MM.1S (cell line): ENCODE data around the gene NRTN.

Experiments used
- CTCF ChIP-seq: fragments of 300-600 bp; sonication (generic); IDR thresholded peaks from 2 replicates; pipeline ENCODE4 v1.5.1; 2016; ENCODE audit warnings: antibody characterized with exemption, low read length, mixed read lengths
- EZH2 ChIP-seq: fragments of 300-600 bp; sonication (generic); optimal IDR thresholded peaks from 2 replicates; pipeline ENCODE3; 2017; ENCODE audit warnings: low read depth, mild to moderate bottlenecking, antibody characterized with exemption, low read length, mixed read lengths
- EZH2phosphoT487 ChIP-seq: fragments of 300-600 bp; sonication (generic); IDR thresholded peaks from 2 replicates; pipeline ENCODE4 v1.6.1; 2018; ENCODE audit warnings: antibody characterized with exemption, low read length

- TF ChIP-seq CTCF: no peak
- TF ChIP-seq EZH2: no peak
- no peak for TF ChIP-seq EZH2phosphoT487
These were observed 38.5 kb downstream of the NRTN start for GRCh38 chr19:5843295-5843927.
